SK-N-SH (cell line): ENCODE data around the gene RFNG. TPM values are rescaled to one million over a fixed set of nuclear protein-coding genes. Genes with fewer than 3 reads are reported as not detected.

Experiments used
- CTCF ChIA-PET: fragments of 300-600, 350-600 bp; formaldehyde crosslinking; extraction: SDS; loops from one replicate; lab custom pipeline; 2021; lab: Yijun Ruan, JAX
- POLR2A ChIA-PET: fragments of 350-600 bp; sonication (Branson Sonifier 250); formaldehyde crosslinking; extraction: SDS; loops from one replicate; lab custom pipeline; 2020; ENCODE audit warnings: antibody characterized with exemption, inconsistent platforms; lab: Yijun Ruan, JAX
- DNase-seq: peaks from one replicate; pipeline ENCODE4 v3.0.0; 2012
- H2AFZ ChIP-seq: fragments of 200-600 bp; sonication (generic); 2 replicates; pipeline ENCODE4 v1.8.1; 2016; ENCODE audit warnings: antibody characterized with exemption, mild to moderate bottlenecking, low read depth
- H3F3A ChIP-seq: fragments of 200-600 bp; sonication (generic); replicated peaks from 2 replicates; pipeline ENCODE3; 2016; ENCODE audit warnings: antibody characterized with exemption, mild to moderate bottlenecking; ENCODE audit not compliant: insufficient read depth
- H3K27ac ChIP-seq, 2 experiments: fragments of 200-500 bp in 1 of 2; fragments of 200-600 bp in 1 of 2; sonication (Bioruptor generic) in 1 of 2; sonication (generic), shearing (Covaris generic) in 1 of 2; 2 replicates each; pipeline versions ENCODE4 v1.5.1 to v1.6.1; 2014 to 2016; ENCODE audit warnings: low read depth in 2 of 2, inconsistent platforms in 1 of 2, low read length in 1 of 2, mild to moderate bottlenecking in 1 of 2, mixed read lengths in 1 of 2
- H3K27me3 ChIP-seq: fragments of 200-600 bp; sonication (generic), shearing (Covaris generic); 2 replicates; pipeline ENCODE4 v1.6.1; 2016; ENCODE audit warnings: mixed run types; ENCODE audit not compliant: insufficient read depth
- H3K36me3 ChIP-seq, 2 experiments: fragments of 200-500 bp in 1 of 2; fragments of 200-600 bp in 1 of 2; sonication (Bioruptor generic) in 1 of 2; sonication (generic) in 1 of 2; replicated peaks in 1 of 2; 2 replicates each; pipeline versions ENCODE3 to v1.5.1; 2014 to 2016; ENCODE audit warnings: low read length in 1 of 2, mild to moderate bottlenecking in 1 of 2; ENCODE audit not compliant: insufficient read depth in 2 of 2, control insufficient read depth in 1 of 2
- H3K4me1 ChIP-seq, 2 experiments: fragments of 200-500 bp in 1 of 2; fragments of 200-600 bp in 1 of 2; sonication (Bioruptor generic) in 1 of 2; sonication (generic), shearing (Covaris generic) in 1 of 2; 2 replicates each; pipeline versions ENCODE4 v1.5.1 to v1.6.1; 2014 to 2016; ENCODE audit warnings: low read depth in 1 of 2, low read length in 1 of 2, mixed run types in 1 of 2; ENCODE audit not compliant: insufficient read depth in 2 of 2, control insufficient read depth in 1 of 2
- H3K4me2 ChIP-seq: fragments of 200-600 bp; sonication (generic), shearing (Covaris generic); 2 replicates; pipeline ENCODE4 v1.6.1; 2017; ENCODE audit warnings: mixed run types
- H3K4me3 ChIP-seq, 2 experiments: fragments of 200-500 bp in 1 of 2; fragments of 200-600 bp in 1 of 2; sonication (Bioruptor generic) in 1 of 2; sonication (generic), shearing (Covaris generic) in 1 of 2; 2 replicates each; pipeline versions ENCODE4 v1.5.1 to v1.8.1; 2014 to 2016; ENCODE audit warnings: low read depth in 2 of 2, inconsistent platforms in 1 of 2, low read length in 1 of 2, mild to moderate bottlenecking in 1 of 2, mixed read lengths in 1 of 2, moderate library complexity in 1 of 2
- H3K79me2 ChIP-seq: fragments of 200-600 bp; sonication (generic); 2 replicates; pipeline ENCODE4 v1.8.1; 2017; ENCODE audit warnings: mild to moderate bottlenecking; ENCODE audit not compliant: insufficient read depth
- H3K9ac ChIP-seq: fragments of 200-600 bp; sonication (generic); 2 replicates; pipeline ENCODE4 v1.6.1; 2017; ENCODE audit warnings: mixed run types
- H3K9me2 ChIP-seq: fragments of 200-600 bp; sonication (generic); 2 replicates; pipeline ENCODE4 v1.6.1; 2017; ENCODE audit warnings: mixed run types
- H3K9me3 ChIP-seq: fragments of 200-600 bp; sonication (generic); 2 replicates; pipeline ENCODE4 v1.6.1; 2017; ENCODE audit warnings: mixed run types, mild to moderate bottlenecking, moderate library complexity
- H4K20me1 ChIP-seq: fragments of 200-600 bp; sonication (generic); 2 replicates; pipeline ENCODE4 v1.6.1; 2017; ENCODE audit warnings: mild to moderate bottlenecking, mixed run types; ENCODE audit not compliant: insufficient read depth
- CHD2 ChIP-seq: fragments of 150-350 bp; IDR thresholded peaks from 2 replicates; pipeline ENCODE4 v1.6.1; 2018; ENCODE audit warnings: low read length; ENCODE audit not compliant: partially characterized antibody
- EP300 ChIP-seq, 2 experiments: IDR thresholded peaks; 2 replicates each; pipeline versions ENCODE4 v1.4.0 to v1.6.1; 2012; ENCODE audit warnings: borderline replicate concordance in 1 of 2, low read depth in 1 of 2, low read length in 1 of 2
- FOXJ3 ChIP-seq: sonication (generic); formaldehyde crosslinking; IDR thresholded peaks from 2 replicates; pipeline ENCODE4 v1.5.1; 2020; ENCODE audit warnings: mild to moderate bottlenecking, missing genetic modification reagents
- GABPA ChIP-seq: IDR thresholded peaks from 2 replicates; pipeline ENCODE4 v1.4.0; 2012; ENCODE audit warnings: low read depth, mild to moderate bottlenecking
- GATA2 ChIP-seq: sonication (generic); formaldehyde crosslinking; IDR thresholded peaks from 2 replicates; pipeline ENCODE4 v1.5.0; 2020; ENCODE audit warnings: mild to moderate bottlenecking, missing genetic modification reagents
- JUND ChIP-seq: IDR thresholded peaks from 2 replicates; pipeline ENCODE4 v1.4.0; 2012
- MXI1 ChIP-seq: IDR thresholded peaks from 2 replicates; pipeline ENCODE4 v1.6.1; 2012; ENCODE audit warnings: mild to moderate bottlenecking, low read depth, low read length, improper control_type of control experiment
- NFIC ChIP-seq: IDR thresholded peaks from 2 replicates; pipeline ENCODE4 v1.4.0; 2012; ENCODE audit warnings: borderline replicate concordance
- POLR2AphosphoS5 ChIP-seq: IDR thresholded peaks from 2 replicates; pipeline ENCODE4 v1.6.1; 2012; ENCODE audit warnings: low read depth, low read length
- RAD21 ChIP-seq: IDR thresholded peaks from 2 replicates; pipeline ENCODE4 v1.6.1; 2012; ENCODE audit warnings: mild to moderate bottlenecking, low read length
- RCOR1 ChIP-seq: fragments of 150-350 bp; IDR thresholded peaks from 2 replicates; pipeline ENCODE4 v1.6.1; 2017; ENCODE audit warnings: antibody characterized with exemption, low read length
- SIN3A ChIP-seq: IDR thresholded peaks from 2 replicates; pipeline ENCODE4 v1.6.1; 2012; ENCODE audit warnings: low read depth, mild to moderate bottlenecking, low read length, moderate library complexity, borderline replicate concordance
- TAF1 ChIP-seq: IDR thresholded peaks from 2 replicates; pipeline ENCODE4 v1.6.1; 2012; ENCODE audit warnings: low read depth, mild to moderate bottlenecking, low read length, moderate library complexity, borderline replicate concordance
- WGBS: methylation state at CpG from one replicate; pipeline ENCODE4 v1.1.6; 2017; ENCODE audit warnings: low lambda C conversion rate; 5-methylcytosine and 5-hydroxymethylcytosine counted together
- polyA plus RNA-seq, 3 experiments: library from polyadenylated mRNA; depleted of rRNA; stranded (reverse); fragments of >200 nt; gene quantifications; 2 replicates each; pipeline ENCODE4 v1.2.3, GENCODE V29; 2012
- TF ChIP-seq, protein P1 (sequence below): IDR thresholded peaks from 2 replicates; pipeline ENCODE4 v1.4.0; 2012; ENCODE audit warnings: low read depth
- TF ChIP-seq, protein P2 (sequence below): IDR thresholded peaks from 2 replicates; pipeline ENCODE4 v1.6.1; 2012; ENCODE audit warnings: mild to moderate bottlenecking, low read depth, low read length, moderate library complexity
- TF ChIP-seq, protein P3 (sequence below): IDR thresholded peaks from 2 replicates; pipeline ENCODE4 v1.4.0; 2012; ENCODE audit warnings: low read depth, borderline replicate concordance

The RFNG gene, protein sequence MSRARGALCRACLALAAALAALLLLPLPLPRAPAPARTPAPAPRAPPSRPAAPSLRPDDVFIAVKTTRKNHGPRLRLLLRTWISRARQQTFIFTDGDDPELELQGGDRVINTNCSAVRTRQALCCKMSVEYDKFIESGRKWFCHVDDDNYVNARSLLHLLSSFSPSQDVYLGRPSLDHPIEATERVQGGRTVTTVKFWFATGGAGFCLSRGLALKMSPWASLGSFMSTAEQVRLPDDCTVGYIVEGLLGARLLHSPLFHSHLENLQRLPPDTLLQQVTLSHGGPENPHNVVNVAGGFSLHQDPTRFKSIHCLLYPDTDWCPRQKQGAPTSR
- polyA plus RNA-seq (2012; rRNA removed): 54.4 and 68.6 TPM in 2 replicates
- polyA plus RNA-seq (2012; cell fraction: cytosol; rRNA removed): 22.9 and 37.2 TPM in 2 replicates
- 329 and 368 TPM in 2 replicates for polyA plus RNA-seq (2012; cell fraction: nucleus; rRNA removed)

DNA sequence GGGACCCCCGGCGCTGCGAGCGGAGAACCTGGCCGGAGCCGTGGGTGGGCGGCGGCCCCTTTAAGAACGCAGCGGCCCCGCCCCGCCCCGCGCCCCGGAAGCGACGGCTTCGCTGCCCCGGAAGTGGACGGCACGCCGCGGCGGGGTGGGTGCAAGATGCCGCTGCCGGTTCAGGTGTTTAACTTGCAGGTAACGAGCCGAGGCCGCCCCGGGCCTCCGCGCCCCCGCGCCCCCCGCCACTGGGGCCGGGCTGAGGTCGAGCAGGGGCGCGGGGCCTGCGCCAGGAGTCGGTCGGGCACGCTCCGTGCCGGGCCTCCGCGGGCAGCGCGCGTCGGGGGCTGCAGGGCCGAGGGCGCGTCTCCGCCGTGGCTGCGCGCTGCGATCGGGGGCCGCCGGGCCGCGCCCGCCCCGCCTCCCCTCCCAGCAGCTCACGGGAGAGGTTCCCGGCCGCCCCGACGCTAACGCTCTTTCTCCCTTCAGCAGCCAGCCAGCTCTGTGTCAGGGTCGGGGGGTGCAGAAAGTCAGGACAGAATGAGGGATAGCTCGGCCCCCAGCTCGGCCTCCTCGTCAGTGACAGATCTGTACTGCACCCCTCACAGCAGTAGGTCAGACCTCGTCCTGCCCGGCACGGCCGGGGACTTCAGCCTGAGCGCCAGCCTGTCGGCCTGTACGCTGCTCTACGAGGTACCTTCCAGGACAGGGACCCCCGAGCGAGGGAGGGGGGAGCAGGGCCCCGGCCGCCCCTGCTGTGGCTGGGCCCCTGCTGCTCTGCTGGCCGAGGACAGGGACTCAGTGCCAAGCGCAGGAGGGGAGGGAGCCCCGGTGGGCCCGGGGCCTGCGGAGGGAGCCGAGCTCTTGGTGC is at the start of gene RFNG, which contains the start of gene GPS1:
Gene RFNG, minus strand, starts transcription at position 36 of the 862 bp plus-strand sequence. CDS start 45 bp downstream, outside the sequence.
Gene GPS1, plus strand, starts transcription at position 123 of the 862 bp plus-strand sequence. Its CDS starts 34 bp downstream, at position 157.
- Histone ChIP-seq H3K36me3 (peaks cover 35 to 69% of the 10 kb centered on the region in 2 experiments), H3K27ac (peak within 1 kb of the TSS; percentile 37 to 74; a peak in 3 of 4 replicates), H3K4me2 (peak within 1 kb of the TSS; percentile 100), H4K20me1 (peaks cover 14% of the 10 kb centered on the region; the same call in 1 of the 2 replicates), H3K4me1 (peaks cover 0 to 25% of the 10 kb centered on the region in 2 experiments; a peak in 2 of 4 replicates), H2AFZ (peak within 1 kb of the TSS; percentile 32; the same call in 1 of the 2 replicates), H3K9me2 (no peaks in the 10 kb centered on the region), H3K79me2 (peaks cover 49% of the 10 kb centered on the region), H3F3A (peaks cover 3% of the 10 kb centered on the region), H3K9ac (peak within 1 kb of the TSS; percentile 95), H3K4me3 (peak within 1 kb of the TSS; percentile 99 to 100), H3K9me3 (no peaks in the 10 kb centered on the region), H3K27me3 (no peaks in the 10 kb centered on the region)
- POLR2A ChIA-PET: interaction anchor here (0.6 to 1.0 kb wide), 4 partner anchors 8 to 21 kb away, joined by 3 to 4 read pairs (median 3); partner anchors contain the start of genes DCXR and DUS1L
- peak; percentile 99 for DNase-seq
- 0% methylated on average over 2 of the region's 94 CpGs for WGBS
- CTCF ChIA-PET: interaction anchor here (0.8 to 5.1 kb wide), 9 partner anchors 12 to 182 kb away, joined by 3 to 45 read pairs (median 3); partner anchors contain the start of genes DCXR and FASN
- peak; percentile 80 for TF ChIP-seq MXI1
- TF ChIP-seq CHD2: peak; percentile 60
- TF ChIP-seq, protein P1, sequence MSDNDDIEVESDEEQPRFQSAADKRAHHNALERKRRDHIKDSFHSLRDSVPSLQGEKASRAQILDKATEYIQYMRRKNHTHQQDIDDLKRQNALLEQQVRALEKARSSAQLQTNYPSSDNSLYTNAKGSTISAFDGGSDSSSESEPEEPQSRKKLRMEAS: peak; percentile 87
- peak; percentile 61 for TF ChIP-seq TAF1
- TF ChIP-seq RAD21: no peak
- TF ChIP-seq GABPA: peak; percentile 91
- peak; percentile 59 for TF ChIP-seq POLR2AphosphoS5
- TF ChIP-seq SIN3A: peak; percentile 69; the same call in 1 of the 2 replicates
- TF ChIP-seq JUND: no peak

DNA sequence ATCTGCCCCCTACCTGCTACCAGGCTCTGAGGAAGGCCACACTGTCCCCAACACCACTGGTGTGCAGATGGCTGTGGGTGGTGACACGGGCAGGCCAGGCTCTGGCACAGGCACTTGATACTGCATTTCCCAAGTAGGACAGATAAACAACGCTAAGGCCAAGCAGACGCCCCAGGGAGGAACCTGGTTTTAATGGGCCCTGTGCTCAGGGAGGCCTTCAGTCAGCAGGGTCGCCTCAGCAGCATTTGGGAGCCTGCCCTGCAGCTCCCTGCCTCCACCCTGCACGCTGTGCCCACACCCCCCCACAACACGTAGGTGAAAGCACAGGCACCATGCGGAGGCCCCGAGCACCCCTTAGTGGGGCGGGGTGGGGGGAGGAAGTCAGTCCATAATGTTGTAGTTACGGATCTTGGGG is 49.7 kb upstream of the RFNG start:
- no peak overlapping the region for H2AFZ ChIP-seq
- H3F3A ChIP-seq: peaks cover 12% of the 10 kb centered on the region
- no peak overlapping the region for H3K9ac ChIP-seq
- CTCF ChIA-PET: interaction anchor here (0.9 to 3.7 kb wide), 4 partner anchors 11 to 142 kb away, joined by 3 to 21 read pairs (median 6); no protein-coding TSS in a partner anchor
- 83% methylated on average over 10 of the region's 10 CpGs for WGBS
- H3K27me3 ChIP-seq: no peaks in the 10 kb centered on the region
- no peaks in the 10 kb centered on the region for H3K9me2 ChIP-seq
- H3K79me2 ChIP-seq: peaks cover 20% of the 10 kb centered on the region
- H3K4me2 ChIP-seq: no peak overlapping the region
- H3K36me3 ChIP-seq: peaks cover 0 to 2% of the 10 kb centered on the region in 2 experiments
- peaks cover 25 to 77% of the 10 kb centered on the region in 2 experiments for H3K4me1 ChIP-seq
- H4K20me1 ChIP-seq: peaks cover 9% of the 10 kb centered on the region
- peak overlapping the region in 1 of 2 experiments; percentile 99; a peak in 2 of 4 replicates for H3K27ac ChIP-seq
- no peak overlapping the region; a peak in 1 of 4 replicates for H3K4me3 ChIP-seq
- DNase-seq: peak; percentile 82
- POLR2A ChIA-PET: interaction anchor here (0.7 to 1.5 kb wide), 2 partner anchors 9 to 64 kb away, joined by 5 to 6 read pairs; partner anchors contain the start of gene DCXR
- H3K9me3 ChIP-seq: no peaks in the 10 kb centered on the region
- no peak for TF ChIP-seq SIN3A
- TF ChIP-seq GATA2 (CRISPR knock-in tag): 0 out of 2 replicates have a peak, but pooled peaks have one; percentile 13
- peak in 1 of 2 experiments; percentile 68; a peak in 2 of 4 replicates for TF ChIP-seq EP300 (IDR thresholded peaks at IDR 0.05; ENCODE audit: borderline replicate concordance in 1 of 2, low read depth in 1 of 2, low read length in 1 of 2)
- peak; percentile 78; the same call in 1 of the 2 replicates for TF ChIP-seq FOXJ3 (CRISPR knock-in tag)
- TF ChIP-seq MXI1: peak; percentile 55; the same call in 1 of the 2 replicates
- TF ChIP-seq NFIC: no peak
- TF ChIP-seq, protein P2, sequence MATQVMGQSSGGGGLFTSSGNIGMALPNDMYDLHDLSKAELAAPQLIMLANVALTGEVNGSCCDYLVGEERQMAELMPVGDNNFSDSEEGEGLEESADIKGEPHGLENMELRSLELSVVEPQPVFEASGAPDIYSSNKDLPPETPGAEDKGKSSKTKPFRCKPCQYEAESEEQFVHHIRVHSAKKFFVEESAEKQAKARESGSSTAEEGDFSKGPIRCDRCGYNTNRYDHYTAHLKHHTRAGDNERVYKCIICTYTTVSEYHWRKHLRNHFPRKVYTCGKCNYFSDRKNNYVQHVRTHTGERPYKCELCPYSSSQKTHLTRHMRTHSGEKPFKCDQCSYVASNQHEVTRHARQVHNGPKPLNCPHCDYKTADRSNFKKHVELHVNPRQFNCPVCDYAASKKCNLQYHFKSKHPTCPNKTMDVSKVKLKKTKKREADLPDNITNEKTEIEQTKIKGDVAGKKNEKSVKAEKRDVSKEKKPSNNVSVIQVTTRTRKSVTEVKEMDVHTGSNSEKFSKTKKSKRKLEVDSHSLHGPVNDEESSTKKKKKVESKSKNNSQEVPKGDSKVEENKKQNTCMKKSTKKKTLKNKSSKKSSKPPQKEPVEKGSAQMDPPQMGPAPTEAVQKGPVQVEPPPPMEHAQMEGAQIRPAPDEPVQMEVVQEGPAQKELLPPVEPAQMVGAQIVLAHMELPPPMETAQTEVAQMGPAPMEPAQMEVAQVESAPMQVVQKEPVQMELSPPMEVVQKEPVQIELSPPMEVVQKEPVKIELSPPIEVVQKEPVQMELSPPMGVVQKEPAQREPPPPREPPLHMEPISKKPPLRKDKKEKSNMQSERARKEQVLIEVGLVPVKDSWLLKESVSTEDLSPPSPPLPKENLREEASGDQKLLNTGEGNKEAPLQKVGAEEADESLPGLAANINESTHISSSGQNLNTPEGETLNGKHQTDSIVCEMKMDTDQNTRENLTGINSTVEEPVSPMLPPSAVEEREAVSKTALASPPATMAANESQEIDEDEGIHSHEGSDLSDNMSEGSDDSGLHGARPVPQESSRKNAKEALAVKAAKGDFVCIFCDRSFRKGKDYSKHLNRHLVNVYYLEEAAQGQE: no peak
- no peak for TF ChIP-seq TAF1
- TF ChIP-seq JUND: no peak
- no peak for TF ChIP-seq GABPA
- TF ChIP-seq RCOR1: peak; percentile 72
- TF ChIP-seq CHD2: peak; percentile 50
- TF ChIP-seq, protein P3, sequence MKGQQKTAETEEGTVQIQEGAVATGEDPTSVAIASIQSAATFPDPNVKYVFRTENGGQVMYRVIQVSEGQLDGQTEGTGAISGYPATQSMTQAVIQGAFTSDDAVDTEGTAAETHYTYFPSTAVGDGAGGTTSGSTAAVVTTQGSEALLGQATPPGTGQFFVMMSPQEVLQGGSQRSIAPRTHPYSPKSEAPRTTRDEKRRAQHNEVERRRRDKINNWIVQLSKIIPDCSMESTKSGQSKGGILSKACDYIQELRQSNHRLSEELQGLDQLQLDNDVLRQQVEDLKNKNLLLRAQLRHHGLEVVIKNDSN: no peak
